GM21576 (cell line): ENCODE measurements around the gene KDM6A.
"Not testable (repeated sequence)": the region's sequence is repeated elsewhere in the genome, so short reads cannot be mapped to it uniquely, and the experiment has no call there.

ENCODE experiments used
- ATAC-seq: cut with Tn5 transposase; IDR thresholded peaks from one replicate; pipeline ENCODE4 v1.9.1; 2021; ENCODE audit warnings: mild to moderate bottlenecking, moderate library complexity; ENCODE audit not compliant: unreplicated experiment

Gene KDM6A

DNA sequence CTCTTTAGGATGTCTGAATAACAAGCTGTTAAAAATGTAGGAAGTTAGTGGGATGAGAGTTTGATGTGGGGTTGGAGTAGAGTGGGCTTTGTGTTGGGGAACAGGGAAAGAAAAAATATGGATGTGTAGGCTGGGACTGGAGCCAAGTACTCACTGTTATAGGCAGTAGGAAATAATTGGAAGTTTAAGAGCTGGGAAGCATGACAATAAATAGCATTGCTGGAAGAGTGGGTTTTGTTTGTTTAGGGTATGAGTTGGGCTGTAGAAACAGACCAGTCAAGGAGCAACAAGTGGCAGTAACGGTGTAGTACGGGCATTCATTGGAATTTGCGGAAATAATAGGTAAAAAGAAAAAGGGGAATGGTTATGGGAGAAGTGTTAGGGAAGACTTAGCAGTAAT, 81.6 kb downstream of the KDM6A start:
- ATAC-seq: no peak

DNA sequence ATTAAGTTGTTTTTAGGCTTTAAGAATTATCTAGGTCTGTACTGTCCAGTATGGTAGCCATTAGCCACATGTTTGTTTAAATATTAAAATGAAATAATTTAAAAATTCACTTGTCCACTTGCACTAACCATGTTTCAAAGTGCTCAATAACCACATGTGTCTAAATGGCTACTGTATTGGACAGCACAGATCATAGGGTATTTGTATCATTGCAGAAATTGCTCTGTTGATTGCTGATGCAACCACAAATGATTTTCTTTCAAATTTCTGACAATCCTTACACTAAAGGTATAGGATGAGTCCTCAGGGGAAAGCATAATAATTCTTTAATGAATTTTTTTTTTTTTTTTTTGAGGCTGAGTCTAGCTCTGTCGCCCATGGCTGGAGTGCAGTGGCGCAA, 84.9 kb downstream of the KDM6A start:
- no peak for ATAC-seq

DNA sequence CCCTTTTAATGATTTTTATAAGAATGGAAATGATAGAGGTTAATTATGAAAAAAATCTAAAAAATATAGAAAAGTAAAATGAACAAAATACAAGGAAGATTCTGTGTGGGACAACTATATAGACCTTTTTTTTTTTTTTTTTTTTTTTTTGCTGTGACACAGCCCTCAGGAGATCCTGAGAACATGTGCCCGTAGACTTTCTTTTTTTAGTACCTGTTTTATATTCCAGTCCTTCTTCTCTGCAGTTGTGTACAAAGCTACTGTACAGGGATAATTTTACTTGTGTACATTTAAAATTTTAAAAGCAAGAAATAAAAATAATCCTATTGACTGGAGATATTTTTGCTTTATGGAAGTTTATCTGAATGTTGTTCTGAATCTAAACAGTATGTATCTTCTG, 85.5 kb downstream of the KDM6A start:
- ATAC-seq: no peak

DNA sequence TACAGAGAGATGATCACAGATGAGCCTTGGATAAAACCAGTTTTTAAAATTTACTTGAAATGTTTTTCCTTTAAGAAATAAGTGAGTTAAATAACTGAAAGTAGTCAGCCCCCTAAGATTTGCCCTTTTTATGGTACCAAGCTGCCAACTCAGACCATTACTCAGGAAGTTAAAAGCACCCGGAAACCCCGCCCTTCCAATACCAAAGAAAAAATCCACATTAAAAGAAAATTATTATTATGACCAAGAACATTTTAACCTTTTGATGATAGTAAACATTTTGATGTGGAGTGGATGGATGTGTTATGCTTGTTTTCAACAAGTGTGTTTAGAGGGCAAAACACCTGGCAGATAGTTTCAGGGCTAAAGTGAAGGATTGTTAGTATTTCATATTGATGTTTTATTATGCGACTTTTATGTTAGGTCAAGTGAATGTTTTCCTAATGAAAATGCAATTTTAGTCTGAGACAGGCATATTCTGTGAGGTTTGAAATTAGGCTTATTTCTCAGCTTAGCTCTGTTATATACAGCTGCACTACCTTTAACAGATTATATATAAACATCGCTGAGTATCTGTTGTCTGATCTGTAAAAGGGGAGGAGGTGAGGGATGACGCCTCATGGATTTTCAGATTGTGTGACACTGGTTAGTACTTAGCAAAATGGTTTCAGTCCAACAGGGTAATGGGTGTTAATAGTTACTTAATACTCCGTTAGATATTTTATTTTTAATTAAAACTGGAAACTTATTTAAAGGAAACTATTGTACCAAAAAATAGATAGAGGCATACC, 89.0 kb downstream of the KDM6A start:
- ATAC-seq: no peak

DNA sequence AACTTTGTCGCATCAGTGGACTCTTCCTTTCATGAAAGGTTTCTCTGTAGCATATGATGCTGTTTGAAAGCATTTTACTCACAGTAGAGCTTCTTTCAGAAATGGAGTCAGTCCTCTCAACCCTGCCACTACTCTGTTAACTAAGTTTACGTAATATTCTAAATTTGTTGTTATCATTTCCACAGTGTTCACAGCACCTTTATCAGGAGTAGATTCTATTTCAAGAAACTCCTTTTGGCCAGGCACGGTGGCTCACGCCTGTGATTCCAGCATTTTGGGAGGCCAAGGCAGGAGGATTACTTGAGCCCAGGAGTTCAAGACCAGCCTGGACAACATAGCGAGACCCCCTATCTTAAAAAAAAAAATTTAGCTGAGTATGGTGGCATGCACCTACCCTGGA, 90.0 kb downstream of the KDM6A start:
- ATAC-seq: no peak

DNA sequence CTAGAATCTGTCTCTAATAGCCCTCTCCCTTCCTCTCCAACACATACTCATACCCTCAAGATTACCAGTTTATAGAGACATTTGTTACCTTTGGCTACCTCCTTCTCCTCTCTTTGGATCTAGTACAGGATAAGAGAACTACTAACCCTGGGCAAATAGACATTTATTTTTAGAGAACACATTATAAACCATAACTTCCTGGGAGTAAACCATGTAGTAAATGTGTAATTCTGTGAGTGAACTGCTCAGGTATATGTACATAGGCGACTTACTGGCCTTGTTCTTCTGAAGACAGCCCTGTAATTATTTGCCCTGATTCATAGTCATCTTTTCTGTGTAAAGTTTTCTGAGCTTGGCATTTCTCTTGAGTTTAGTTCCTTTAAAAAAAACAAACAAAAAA, 94.2 kb downstream of the KDM6A start:
- ATAC-seq: no peak

DNA sequence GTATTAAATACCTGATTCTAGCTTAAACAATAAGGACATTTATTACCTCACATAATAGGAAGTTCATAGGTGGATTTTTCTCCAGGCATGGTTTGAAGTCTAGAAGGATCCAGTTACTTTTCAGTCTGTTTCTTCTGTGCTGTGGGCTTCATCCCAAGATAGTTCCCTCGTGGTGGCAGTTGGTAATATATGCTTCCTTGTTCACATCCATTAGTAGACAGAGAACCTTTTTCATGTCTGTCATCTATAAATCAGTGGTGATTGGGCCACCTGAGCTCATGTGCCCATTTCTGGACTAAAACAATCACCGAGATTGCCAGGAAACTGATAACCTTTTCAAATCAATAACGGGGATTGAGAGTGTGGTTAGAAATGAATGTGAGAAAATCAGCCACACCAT, 97.7 kb downstream of the KDM6A start:
- ATAC-seq: no peak

DNA sequence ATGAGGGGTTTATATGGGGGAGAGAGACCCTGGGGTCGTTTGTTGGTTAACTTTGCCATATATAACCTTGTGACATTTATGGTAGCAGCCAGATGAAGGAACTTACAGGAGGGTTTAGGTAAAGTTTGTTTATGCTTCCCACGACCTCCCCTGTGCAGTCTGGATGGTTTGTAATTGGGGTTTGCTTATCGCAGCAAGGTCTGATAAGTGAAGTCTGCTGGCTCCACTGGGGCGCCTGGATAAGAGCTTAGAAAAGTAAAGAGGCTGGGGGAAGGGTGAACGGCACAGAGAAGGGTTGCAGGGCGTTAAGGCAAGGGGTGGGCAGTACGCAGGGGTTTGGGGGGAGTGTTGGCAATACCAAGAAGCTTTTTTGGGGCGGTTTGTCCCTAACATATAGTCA, 98.7 kb downstream of the KDM6A start:
- ATAC-seq: no peak

DNA sequence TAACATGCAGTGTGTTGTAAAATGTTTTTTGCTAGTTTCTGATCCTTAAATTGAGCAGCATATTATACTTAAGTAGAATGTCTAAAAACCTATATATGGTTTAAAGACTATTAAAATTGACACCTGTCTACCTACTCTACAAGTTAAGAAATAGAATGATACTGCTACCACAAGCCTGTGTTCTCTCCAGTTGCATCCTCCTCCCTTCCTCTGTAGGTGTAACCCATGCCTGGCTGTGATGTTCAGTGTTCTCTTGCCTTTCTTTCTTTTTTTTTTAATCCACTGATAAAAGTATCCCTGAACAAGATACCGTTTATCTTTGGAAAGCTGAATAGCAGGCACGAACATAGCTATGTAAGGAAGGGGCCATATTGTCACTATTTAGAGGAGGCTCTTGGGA, 99.1 kb downstream of the KDM6A start:
- no peak for ATAC-seq

DNA sequence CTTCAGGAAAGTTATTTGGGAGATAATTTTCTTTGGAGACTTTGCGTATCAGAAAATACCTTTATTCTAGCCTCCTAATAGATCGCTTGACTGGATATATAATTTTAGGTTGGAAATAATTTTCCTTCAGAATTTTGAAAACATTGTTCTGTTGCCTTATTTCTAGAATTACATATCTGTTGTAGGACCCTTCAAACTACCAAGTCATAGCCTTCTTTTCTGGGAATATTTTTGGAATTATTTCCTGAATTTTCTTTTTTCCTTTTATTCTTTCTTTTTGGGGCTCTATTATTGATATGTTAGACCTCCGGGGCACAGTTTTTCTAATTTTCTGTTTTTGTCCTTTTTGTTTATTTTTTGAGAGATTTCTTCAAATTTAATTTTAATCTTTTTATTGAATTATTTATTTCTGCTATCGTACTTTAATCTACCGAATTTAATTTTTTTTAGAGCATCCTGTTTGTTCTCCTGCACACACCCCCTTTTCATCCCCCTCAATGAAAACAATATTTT, 100.5 kb downstream of the KDM6A start:
- no peak for ATAC-seq

DNA sequence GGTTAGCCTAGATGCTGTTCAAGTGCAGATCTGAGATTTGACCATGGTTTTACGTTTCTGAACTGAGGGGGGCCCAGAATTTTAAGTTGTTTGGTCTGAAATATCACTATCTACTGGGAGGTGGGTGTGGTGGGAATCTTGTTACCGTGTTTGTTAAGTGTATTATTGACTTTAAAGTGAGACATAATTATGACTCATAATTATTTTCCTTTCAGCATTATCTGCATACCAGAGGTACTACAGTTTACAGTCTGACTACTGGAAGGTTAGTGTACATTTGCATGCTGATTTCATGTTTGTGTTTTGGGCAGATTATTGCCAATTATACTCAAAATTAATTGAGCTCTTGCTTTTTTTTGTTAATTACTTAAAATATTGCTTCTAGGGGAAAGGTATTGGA, 101.5 kb downstream of the KDM6A start:
- ATAC-seq: no peak

DNA sequence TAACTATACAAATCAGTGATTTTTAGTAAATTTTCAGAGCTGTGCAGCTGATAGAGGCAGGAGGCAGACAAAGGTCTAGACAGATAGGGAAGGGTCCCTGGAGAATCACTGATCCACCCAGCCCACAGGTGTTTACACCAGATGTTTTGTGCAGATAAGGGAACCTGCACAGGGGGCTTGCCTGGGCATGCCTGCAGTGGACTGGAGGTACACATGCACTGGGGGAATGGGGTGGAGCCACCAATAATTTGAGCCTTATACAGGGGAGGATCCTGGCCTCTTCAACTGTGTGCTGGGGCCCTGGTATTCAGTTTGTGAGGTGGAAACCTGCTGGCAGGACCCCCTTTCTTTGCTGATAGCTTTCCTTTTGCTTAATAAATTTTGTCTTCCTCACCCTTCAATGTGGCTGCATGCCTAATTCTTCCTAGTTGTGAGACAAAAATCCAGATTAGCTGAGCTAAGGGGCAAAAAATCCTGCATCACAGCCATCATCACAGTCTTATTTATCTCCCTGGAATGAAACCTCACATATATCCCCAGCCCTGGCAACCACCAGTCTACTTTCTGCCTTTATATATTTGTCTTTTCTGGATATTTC, 102.8 kb downstream of the KDM6A start:
- no peak for ATAC-seq

DNA sequence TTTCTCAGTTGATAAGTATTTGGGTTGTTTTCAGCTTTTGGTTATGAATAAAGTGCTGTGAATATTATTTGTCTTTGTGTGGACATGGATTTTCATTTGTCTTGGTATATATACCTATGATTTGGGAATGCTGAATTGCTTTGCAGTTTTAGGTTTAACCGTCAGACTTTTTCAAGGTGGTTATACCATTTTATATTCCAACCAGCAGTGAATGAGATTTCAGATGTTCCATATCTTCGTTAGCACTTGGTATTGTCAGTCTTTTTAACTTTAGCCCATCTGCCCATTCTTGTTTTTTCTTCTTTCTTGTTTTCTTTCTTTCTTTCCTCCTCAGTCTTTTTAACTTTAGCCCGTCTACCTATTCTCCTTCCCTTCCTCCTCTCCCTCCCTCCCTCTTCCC, 106.0 kb downstream of the KDM6A start:
- no peak for ATAC-seq

DNA sequence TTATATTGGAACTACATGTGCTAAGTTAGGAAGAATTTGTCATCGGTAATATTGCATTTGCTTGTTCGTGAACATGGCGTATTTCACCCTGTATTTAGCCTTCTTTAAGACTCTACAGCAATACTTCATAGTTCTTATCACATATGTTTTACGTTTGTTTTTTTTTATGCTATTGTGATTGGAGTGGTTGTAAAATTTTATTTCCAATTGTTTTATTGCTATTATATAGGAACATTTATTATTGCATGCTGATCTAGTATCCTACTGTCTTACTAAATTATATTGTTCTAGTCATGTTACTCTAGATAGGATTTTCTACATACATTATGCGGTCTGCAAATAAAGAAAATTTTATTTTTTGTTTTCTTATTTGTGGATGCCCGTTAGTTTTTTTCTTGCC, 107.4 kb downstream of the KDM6A start:
- no peak for ATAC-seq

DNA sequence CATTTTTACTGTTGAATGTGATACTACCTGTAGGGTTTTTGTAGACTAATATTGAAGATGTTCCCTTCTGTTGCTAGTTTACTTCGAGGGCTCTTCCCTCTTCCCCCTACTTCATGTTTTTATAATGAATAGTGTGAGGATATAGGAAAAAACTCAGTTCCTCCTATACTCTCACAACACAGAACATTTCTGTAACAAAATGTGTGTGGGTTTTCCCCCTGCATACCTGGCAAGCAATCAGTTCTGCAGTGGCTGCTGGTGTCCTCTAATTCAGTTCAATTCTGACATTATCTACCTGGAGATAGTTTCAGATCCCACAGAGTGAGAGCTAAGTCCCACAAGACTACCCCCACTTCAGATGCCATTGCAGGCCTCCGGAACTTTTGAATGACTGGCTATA, 107.9 kb downstream of the KDM6A start:
- ATAC-seq: no peak

DNA sequence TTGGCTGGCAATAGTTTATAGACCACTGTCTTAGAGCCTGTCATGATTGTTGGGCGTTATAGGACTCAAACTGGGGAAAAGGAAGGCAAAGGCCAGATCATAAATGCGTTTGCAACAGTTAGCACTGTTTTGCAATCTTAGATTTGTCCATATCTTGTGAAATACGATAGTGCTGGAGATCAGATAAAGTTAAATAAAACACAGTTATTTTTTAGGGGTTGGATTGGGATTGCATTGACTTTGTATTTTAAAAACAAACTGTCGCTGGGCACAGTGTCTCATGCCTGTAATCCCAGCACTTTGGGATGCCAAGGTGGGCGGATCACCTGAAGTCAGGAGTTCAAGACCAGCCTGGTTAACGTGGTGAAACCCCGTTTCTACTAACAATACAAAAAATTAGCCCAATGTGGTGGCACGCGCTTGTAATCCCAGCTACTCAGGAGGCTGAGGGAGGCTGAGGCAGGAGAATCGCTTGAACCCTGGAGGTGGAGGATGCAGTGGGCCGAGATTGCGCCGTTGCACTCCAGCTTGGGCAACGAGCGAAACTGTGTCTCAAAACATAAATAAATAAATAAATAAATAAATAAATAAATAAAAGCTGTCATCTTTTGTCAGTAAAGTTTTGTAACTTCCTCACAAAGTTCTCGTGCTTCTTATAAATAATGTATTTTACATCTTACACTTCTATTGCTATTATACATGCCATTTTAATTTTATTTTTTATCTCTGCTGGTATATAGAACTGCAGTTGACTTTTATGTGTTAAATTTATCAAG, 117.2 kb downstream of the KDM6A start:
- ATAC-seq: no peak

DNA sequence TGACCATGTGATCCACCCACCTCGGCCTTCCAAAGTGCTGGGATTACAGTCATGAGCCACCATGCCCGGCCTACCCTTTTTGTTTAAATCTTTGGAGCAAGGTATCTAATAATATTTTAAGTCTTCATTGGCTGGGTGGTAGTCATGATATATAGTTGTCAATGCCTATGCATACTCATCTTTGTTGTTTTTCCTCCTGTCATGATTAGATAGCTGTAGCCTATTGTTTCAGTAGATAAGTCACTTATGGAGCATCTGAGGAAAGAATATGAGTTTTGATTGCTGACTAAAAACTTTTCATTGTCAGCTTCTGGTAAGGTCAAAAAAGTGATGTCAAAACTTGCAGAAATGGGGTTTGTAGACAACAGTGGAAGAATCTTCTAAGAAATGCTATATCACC, 119.8 kb downstream of the KDM6A start:
- no peak for ATAC-seq

DNA sequence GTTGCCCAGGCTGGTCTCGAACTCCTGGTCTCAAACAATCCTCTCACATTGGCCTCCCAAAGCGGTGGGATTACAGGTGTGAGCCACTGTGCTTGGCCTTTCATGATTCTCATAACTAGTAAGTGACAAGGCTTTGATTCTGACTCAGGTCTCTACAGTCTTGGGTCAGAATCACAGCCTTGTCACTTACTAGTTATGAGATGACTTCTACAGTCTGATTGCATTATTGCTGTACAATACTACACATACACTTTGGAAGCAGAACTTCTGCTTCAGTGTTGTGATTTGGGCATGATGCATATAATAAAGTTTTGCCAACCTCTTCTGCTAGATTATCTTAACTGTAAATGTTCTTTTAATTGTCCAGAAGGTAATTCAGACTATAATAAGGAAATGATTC, 123.3 kb downstream of the KDM6A start:
- no peak for ATAC-seq

DNA sequence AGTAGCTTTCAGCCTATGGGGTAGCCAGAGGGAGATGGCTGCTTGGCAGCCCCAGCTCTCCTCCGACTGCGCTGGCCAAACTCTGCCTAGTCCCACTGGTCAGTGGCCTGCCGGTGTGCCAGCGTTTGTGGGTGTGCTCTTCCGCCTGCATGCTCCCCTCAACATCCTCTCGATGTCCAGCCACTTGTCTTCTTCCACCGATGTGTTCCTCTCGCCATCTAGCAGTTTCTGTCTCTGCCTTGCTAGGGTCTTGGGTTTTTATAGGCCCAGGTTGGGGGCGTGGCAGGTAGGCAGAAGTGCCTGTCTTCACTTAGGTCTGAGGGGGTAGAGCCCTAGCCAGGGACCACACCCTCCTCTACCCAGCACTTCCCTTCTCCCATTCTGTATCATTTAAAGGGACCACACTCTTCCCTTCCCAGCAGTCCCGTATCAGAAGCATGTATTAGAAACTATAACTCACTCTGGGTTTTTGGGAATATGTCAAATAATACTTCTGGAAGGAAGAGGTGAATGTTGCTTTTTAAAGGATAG, 124.4 kb downstream of the KDM6A start:
- no peak for ATAC-seq

DNA sequence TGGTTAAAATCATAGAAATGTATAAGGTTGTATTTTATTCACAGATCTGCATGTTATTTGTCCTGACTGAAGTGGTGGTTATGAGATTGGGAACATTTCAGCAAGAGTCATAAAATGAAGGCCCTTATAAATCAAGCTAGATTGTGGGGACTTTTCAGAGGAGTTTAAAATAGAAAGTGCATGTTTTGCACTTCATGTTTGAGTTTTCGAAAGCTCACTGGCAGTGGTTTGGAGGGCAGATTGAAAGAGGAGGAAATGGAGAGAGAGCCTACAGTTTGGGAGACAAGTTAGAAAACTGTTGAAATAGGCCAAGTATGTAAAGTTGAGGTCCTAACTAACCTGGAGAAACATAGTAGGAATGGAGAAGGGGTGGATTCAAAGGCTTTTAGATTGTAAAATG, 124.9 kb downstream of the KDM6A start:
- ATAC-seq: no peak

DNA sequence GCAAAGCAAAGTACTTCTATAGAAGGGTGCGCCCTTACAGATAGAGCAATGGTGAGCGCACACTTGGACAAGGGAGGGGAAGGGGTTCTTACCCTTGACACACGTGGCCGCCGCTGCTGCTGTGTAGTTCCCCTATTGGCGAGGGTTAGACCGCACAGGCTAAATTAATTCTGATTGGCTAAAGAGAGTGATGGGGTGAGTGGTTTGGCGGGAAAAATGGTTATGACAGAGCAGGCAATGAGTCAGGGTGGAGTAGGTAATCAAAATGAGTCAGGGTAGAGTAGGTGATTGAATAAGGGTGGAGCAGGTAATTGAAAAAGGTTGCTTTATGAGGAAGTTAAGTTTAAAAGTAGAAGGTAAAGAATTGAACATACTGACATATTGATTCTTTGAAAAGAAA, 126.2 kb downstream of the KDM6A start:
- not testable (repeated sequence) for ATAC-seq

DNA sequence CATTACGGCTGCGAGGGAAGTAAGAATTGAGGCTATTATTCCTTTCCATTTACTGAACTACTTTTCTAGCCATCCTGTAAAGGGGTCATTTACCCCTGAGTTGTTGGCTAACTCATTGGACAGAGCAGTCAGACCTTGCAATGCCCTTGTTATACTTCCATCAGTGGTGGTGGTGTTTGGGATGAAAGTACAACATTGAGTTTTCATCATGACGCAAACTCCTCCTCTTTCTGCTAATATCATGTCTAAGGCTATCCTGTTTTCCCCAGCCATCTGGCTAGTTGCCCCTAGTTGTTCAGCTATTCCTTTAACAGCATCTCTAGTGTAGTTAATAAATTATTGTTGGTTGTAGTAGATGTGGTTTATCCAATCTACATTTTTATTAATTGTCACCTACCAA, 126.9 kb downstream of the KDM6A start:
- not testable (repeated sequence) for ATAC-seq
